ENCODE measurements around the gene ADGRL1.

GRCh38 chr19:14156122-14156521 is 49.8 kb downstream of the ADGRL1 start:
- TF ChIP-seq CTCF (IDR thresholded peaks at IDR 0.05) (no peak), POLR2A (IDR thresholded peaks at IDR 0.05) (no peak)

Data from breast epithelium (tissue), 3 donors.